GM19455 (cell line): Measurements from ENCODE around the gene ARHGAP33.
"Not testable (repeated sequence)": the region's sequence is repeated elsewhere in the genome, so short reads cannot be mapped to it uniquely, and the experiment has no call there.

ENCODE experiments used
- ATAC-seq: cut with Tn5 transposase; IDR thresholded peaks from one replicate; pipeline ENCODE4 v1.9.1; 2021; ENCODE audit not compliant: unreplicated experiment

Gene ARHGAP33

GRCh38 chr19:35822579-35822978 is 47.2 kb downstream of the ARHGAP33 start:
- no peak for ATAC-seq

GRCh38 chr19:35824150-35824549 is 48.8 kb downstream of the ARHGAP33 start:
- ATAC-seq: no peak

- no peak for ATAC-seq
Observed at GRCh38 chr19:35828692-35829301, 53.4 kb downstream of the ARHGAP33 start.

GRCh38 chr19:35830986-35831385 is 55.6 kb downstream of the ARHGAP33 start:
- no peak for ATAC-seq

GRCh38 chr19:35832054-35832453 is 56.7 kb downstream of the ARHGAP33 start:
- ATAC-seq: no peak

- ATAC-seq: no peak
Observed at GRCh38 chr19:35833972-35834371, 58.6 kb downstream of the ARHGAP33 start.

GRCh38 chr19:35836096-35836495 is 60.7 kb downstream of the ARHGAP33 start:
- not testable (repeated sequence) for ATAC-seq
